Suprapubic skin (tissue), 4 donors: ENCODE data around the gene ARGFX. TPM values are rescaled to one million over a fixed set of nuclear protein-coding genes. Genes with fewer than 3 reads are reported as not detected.

Experiments
- DNase-seq, 2 donors: peaks; one replicate each; pipeline ENCODE4 v3.0.0-alpha.2; 2019; ENCODE audit warnings: low spot score in 2 of 2
- H3K27ac ChIP-seq: fragments of 200-600 bp; sonication (generic); one replicate; pipeline ENCODE4 v1.5.1; 2019
- H3K27me3 ChIP-seq: fragments of 200-600 bp; sonication (generic); one replicate; pipeline ENCODE4 v1.5.1; 2019
- H3K36me3 ChIP-seq: fragments of 200-600 bp; sonication (generic); one replicate; pipeline ENCODE4 v1.5.1; 2019
- H3K4me1 ChIP-seq: fragments of 200-600 bp; sonication (generic); one replicate; pipeline ENCODE4 v1.5.1; 2019
- H3K4me3 ChIP-seq: fragments of 200-600 bp; sonication (generic); one replicate; pipeline ENCODE4 v1.5.1; 2019; ENCODE audit warnings: mild to moderate bottlenecking
- H3K9me3 ChIP-seq: fragments of 200-600 bp; sonication (generic); one replicate; pipeline ENCODE4 v1.5.1; 2019
- EP300 ChIP-seq: sonication (generic); formaldehyde crosslinking; IDR thresholded peaks from one replicate; pipeline ENCODE4 v1.6.1; 2017; ENCODE audit warnings: antibody characterized with exemption
- POLR2A ChIP-seq, 2 donors: fragments of 450-650 bp; IDR thresholded peaks; one replicate each; pipeline ENCODE4 v1.6.1; 2017; ENCODE audit warnings: antibody characterized with exemption in 2 of 2, mild to moderate bottlenecking in 2 of 2, moderate library complexity in 2 of 2
- POLR2AphosphoS5 ChIP-seq, 3 donors: sonication (generic); formaldehyde crosslinking; IDR thresholded peaks; one replicate each; pipeline ENCODE4 v1.6.1; 2017; ENCODE audit warnings: antibody characterized with exemption in 3 of 3
- WGBS: methylation state at CpG from one replicate; pipeline ENCODE4 v1.1.5; 2018; 5-methylcytosine and 5-hydroxymethylcytosine counted together
- total RNA-seq, 4 donors: library from RNA; depleted of rRNA; stranded (reverse); fragments of >200 nt; gene quantifications; one replicate each; pipeline ENCODE4 v1.1.0, GENCODE V29; 2016
- TF ChIP-seq, protein P1 (sequence below), 2 donors: fragments of 200-600 bp in 1 of 2; fragments of 450-650 bp in 1 of 2; sonication (generic) in 1 of 2; IDR thresholded peaks; one replicate each; pipeline ENCODE4 v1.5.1; 2016 to 2019; ENCODE audit warnings: antibody characterized with exemption in 2 of 2, mild to moderate bottlenecking in 1 of 2, moderate library complexity in 1 of 2

Gene ARGFX
- total RNA-seq, 4 donors from 2014 or later = not detected

DNA sequence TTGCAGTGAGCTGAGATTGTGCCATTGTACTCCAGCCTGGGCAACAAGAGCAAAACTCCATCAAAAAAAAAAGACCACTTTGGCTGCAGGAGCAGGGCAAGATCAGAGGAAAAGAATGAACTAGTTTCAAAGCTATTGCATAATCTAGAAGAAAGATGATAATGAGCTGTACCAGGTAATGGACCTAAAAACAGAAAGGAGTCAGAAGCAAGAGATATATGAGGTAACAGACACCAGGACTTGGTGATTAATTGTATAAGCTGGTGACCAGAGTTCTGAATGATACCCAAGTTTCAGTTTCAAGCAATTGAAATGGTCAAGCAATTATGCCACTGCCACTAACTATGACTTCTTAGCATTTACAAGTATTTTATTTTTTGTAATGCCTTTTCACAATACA lies 24.8 kb upstream of the ARGFX start:
- Histone ChIP-seq H3K4me1 (peaks cover 14% of the 10 kb centered on the region), H3K9me3 (no peaks in the 10 kb centered on the region), H3K4me3 (no peak overlapping the region), H3K36me3 (no peaks in the 10 kb centered on the region), H3K27me3 (no peaks in the 10 kb centered on the region), H3K27ac (no peak overlapping the region)
- TF ChIP-seq POLR2AphosphoS5 (IDR thresholded peaks at IDR 0.05) (no peak), EP300 (no peak), POLR2A (IDR thresholded peaks at IDR 0.05) (no peak)
- TF ChIP-seq, protein P1, sequence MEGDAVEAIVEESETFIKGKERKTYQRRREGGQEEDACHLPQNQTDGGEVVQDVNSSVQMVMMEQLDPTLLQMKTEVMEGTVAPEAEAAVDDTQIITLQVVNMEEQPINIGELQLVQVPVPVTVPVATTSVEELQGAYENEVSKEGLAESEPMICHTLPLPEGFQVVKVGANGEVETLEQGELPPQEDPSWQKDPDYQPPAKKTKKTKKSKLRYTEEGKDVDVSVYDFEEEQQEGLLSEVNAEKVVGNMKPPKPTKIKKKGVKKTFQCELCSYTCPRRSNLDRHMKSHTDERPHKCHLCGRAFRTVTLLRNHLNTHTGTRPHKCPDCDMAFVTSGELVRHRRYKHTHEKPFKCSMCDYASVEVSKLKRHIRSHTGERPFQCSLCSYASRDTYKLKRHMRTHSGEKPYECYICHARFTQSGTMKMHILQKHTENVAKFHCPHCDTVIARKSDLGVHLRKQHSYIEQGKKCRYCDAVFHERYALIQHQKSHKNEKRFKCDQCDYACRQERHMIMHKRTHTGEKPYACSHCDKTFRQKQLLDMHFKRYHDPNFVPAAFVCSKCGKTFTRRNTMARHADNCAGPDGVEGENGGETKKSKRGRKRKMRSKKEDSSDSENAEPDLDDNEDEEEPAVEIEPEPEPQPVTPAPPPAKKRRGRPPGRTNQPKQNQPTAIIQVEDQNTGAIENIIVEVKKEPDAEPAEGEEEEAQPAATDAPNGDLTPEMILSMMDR (IDR thresholded peaks at IDR 0.05) = no peak
- DNase-seq = no peak

DNA sequence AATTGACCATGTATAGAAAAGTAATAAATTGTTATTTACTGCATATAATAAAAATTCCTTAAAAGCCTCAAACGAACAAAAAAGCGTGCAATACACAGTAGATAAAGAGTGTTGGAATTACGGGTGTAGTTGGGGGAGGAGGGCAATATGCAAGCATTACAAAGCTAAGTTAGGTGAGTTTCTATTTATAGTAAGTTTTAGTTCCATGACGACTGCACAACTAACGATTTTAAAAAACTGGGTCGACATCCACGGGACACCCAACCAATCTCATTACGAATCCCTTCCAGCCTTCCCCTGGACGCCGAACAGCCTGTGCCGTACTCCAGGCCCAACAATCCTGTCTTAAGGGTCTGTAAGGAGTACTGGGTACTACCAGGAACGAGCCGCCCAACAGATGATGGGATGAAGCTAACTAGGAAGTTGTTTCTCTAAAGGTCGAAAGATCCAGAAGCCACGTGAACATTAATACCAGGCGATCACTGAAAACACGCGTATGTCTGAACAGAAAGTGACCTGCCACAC lies 22.6 kb upstream of the ARGFX start:
- H3K4me3 ChIP-seq = peak overlapping the region; percentile 62
- H3K27me3 ChIP-seq = no peaks in the 10 kb centered on the region
- H3K36me3 ChIP-seq = no peaks in the 10 kb centered on the region
- no peak for DNase-seq
- H3K4me1 ChIP-seq = peaks cover 14% of the 10 kb centered on the region
- TF ChIP-seq POLR2AphosphoS5 (IDR thresholded peaks at IDR 0.05) = no peak
- H3K27ac ChIP-seq = no peak overlapping the region
- 3% methylated on average over 15 of the region's 18 CpGs for WGBS
- H3K9me3 ChIP-seq = no peaks in the 10 kb centered on the region

DNA sequence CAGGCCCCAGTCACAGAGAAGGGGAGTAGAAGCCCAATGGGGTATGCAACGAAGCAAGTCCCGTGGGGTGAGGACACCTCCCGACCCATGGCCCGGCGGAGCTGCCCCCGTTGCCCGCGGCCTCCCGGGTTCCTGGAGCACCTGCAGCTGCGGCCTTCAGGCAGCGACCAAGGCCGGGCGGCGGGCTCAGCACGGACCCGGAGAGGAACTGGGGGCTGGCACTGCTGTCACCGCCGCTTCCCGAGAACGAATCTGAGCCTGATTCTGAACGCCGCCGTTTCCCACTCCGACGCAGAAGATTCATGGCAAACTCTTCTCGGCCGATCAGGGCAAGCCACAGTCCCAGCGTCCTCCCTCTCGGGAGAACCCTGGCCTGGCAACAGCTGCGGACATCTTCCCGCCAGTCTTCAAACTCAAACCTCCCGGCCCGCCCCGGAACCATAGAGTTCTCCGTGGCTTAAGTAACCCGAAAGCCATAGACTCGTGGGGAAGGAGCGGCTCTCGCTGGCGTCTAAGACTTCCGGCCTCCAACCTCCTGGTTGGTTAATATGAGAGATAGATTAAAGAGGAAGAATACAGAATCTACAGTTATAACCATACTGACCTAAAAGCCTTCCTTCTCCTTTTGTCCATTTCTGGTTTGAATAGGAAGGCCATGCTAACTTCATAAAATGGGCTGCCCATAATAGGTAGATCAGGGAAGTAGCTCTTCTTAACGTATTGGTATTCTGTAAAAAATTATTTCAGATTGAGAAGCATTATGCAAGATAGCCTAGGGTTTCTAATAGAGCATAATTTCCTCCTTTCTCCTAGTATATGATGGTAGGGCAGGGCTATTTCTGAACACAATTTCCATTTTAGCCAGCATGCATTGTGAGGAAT lies 21.9 kb upstream of the ARGFX start, which contains the start of gene POLQ:
Gene POLQ (minus strand): TSS at position 415 of the 882 bp plus-strand sequence. CDS start 111 bp downstream, at position 304.
- no peak for TF ChIP-seq POLR2AphosphoS5 (IDR thresholded peaks at IDR 0.05)
- no peak for TF ChIP-seq EP300
- TF ChIP-seq POLR2A (IDR thresholded peaks at IDR 0.05) = no peak
- TF ChIP-seq, protein P1 (IDR thresholded peaks at IDR 0.05) = no peak
- Histone ChIP-seq H3K36me3 (no peaks in the 10 kb centered on the region), H3K4me3 (peak within 1 kb of the TSS; percentile 62), H3K27me3 (no peaks in the 10 kb centered on the region), H3K9me3 (no peaks in the 10 kb centered on the region), H3K4me1 (peaks cover 14% of the 10 kb centered on the region), H3K27ac (peak within 1 kb of the TSS; percentile 77)
- WGBS = under 1% methylated on average over 15 of the region's 42 CpGs
- DNase-seq = peak; percentile 93 to 96

DNA sequence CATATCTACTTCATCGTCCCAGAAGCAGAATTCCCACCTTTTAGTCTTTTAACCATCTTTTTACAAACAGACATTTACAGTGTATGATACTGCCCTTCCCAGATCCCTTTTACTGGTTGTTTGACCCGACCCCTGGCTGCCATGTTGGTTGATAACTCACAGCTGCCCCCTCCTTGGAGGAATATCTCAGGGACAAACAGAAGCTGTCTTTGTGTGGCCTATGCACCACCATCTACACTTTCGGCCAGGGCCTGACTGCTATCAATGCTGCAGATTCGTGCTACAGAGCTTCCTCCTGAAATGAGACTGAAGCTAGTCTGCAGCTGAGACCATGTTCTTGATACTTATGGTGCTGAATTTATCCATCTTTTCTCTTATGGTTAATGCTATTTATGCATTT lies 15.4 kb upstream of the ARGFX start:
- no peak for DNase-seq
- 67% methylated on average over 4 of the region's 4 CpGs for WGBS
- H3K4me1 ChIP-seq = no peaks in the 10 kb centered on the region
- TF ChIP-seq POLR2A (IDR thresholded peaks at IDR 0.05) = no peak
- no peak for TF ChIP-seq POLR2AphosphoS5 (IDR thresholded peaks at IDR 0.05)
- no peak for TF ChIP-seq EP300
- TF ChIP-seq, protein P1 (IDR thresholded peaks at IDR 0.05) = no peak
- no peaks in the 10 kb centered on the region for H3K36me3 ChIP-seq
- no peaks in the 10 kb centered on the region for H3K9me3 ChIP-seq
- H3K4me3 ChIP-seq = no peak overlapping the region
- no peaks in the 10 kb centered on the region for H3K27me3 ChIP-seq
- no peak overlapping the region for H3K27ac ChIP-seq

DNA sequence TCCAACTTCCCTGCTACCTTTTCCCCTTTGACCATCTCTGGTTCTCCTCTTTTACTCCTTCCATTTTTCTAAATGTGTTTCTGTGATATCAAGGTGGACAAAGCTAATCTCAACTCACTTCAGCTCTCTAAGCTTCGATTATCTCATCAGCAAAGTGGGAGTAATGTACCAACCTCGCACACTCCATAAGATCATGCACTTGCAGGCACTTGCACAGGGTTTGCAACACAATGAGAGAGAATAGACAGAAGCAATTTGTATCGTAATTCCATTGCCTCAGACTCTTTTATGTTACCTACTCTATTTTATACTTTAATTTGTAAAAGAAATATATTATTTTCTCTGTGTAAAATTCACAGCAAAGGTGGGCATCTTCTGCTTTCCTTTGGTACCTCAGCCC lies 15.0 kb upstream of the ARGFX start:
- H3K36me3 ChIP-seq = no peaks in the 10 kb centered on the region
- no peaks in the 10 kb centered on the region for H3K27me3 ChIP-seq
- no peak overlapping the region for H3K4me3 ChIP-seq
- no peak overlapping the region for H3K27ac ChIP-seq
- DNase-seq = no peak
- no peaks in the 10 kb centered on the region for H3K9me3 ChIP-seq
- 74% methylated on average over 3 of the region's 3 CpGs for WGBS
- H3K4me1 ChIP-seq = no peaks in the 10 kb centered on the region
- TF ChIP-seq POLR2A (IDR thresholded peaks at IDR 0.05) (no peak), EP300 (no peak)

DNA sequence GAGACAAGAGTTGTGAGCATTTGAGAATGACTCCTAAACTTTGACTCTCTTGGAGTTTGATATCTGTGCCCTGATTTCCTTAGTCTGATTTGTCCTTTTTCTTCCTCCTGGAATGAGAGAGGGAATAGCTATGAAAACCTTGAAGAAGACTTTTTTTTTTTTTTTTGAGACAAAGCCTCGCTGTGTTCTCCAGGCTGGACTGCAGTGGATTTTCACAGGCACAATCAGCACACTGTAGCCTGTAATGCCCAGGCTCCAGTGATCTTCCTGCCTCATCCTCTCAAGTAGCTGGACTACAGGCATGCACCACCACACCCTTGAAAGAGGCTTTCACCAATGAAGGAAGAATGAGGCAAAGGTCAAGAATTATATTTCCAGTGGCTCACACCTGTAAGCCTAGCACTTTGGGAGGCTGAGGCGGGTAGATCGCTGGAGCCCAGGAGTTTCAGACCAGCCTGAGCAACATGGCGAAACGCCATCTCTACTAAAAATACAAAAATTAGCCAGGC lies 10.3 kb upstream of the ARGFX start:
- DNase-seq = no peak
- H3K27ac ChIP-seq = no peak overlapping the region
- no peaks in the 10 kb centered on the region for H3K27me3 ChIP-seq
- H3K4me3 ChIP-seq = no peak overlapping the region
- H3K36me3 ChIP-seq = no peaks in the 10 kb centered on the region
- 96% methylated on average over 5 of the region's 5 CpGs for WGBS
- no peaks in the 10 kb centered on the region for H3K9me3 ChIP-seq
- peaks cover 5% of the 10 kb centered on the region for H3K4me1 ChIP-seq
- TF ChIP-seq, protein P1 (IDR thresholded peaks at IDR 0.05) = no peak
- no peak for TF ChIP-seq EP300
